SKM-1 treated with dmso at 0.1 percent for 144 hours (cell line): Measurements from ENCODE around the gene MTX1.
"Not testable (repeated sequence)": the region's sequence is repeated elsewhere in the genome, so short reads cannot be mapped to it uniquely, and the experiment has no call there.

Source experiments
- DNase-seq: peaks from one replicate; lab custom pipeline; 2025; ENCODE audit not compliant: unreplicated experiment; lab: John Stamatoyannopoulos, UW

MTX1 gene, protein sequence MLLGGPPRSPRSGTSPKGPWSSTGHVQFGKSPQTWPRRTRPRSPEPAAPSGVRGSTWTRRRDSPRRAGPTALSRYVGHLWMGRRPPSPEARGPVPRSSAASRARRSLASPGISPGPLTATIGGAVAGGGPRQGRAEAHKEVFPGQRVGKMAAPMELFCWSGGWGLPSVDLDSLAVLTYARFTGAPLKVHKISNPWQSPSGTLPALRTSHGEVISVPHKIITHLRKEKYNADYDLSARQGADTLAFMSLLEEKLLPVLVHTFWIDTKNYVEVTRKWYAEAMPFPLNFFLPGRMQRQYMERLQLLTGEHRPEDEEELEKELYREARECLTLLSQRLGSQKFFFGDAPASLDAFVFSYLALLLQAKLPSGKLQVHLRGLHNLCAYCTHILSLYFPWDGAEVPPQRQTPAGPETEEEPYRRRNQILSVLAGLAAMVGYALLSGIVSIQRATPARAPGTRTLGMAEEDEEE

GRCh38 chr1:155208541-155209311 is at the start of gene MTX1:
Gene MTX1 (plus strand): TSS chr1:155208695. CDS start chr1:155208805, 110 bp downstream.
- DNase-seq, result peak; percentile 86

DNA sequence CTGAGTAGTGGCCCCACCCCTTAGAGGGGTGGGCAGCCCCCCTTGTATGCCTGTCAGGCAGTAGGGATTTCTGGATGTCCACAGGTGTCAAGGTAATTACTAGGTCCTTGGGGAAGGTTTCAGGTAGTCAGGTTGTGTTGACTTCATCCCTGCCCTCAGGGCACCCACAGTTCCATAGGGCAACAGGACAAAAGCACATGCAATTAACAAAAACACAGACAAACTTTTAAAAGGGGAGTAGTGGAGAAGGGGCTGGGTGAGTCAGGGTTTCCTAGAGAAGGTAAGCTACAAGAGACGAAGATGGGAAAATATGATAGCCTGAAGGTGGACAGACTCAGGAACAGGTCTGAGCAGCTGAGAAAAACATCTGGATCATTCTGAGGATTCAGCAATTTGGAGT is 49.5 kb upstream of the MTX1 start:
- DNase-seq, result no peak

- DNase-seq, result no peak
Observed at GRCh38 chr1:155160128-155160527, 48.4 kb upstream of the MTX1 start.

- DNase-seq, result not testable (repeated sequence)
Observed at GRCh38 chr1:155162631-155163030, 45.9 kb upstream of the MTX1 start.

DNA sequence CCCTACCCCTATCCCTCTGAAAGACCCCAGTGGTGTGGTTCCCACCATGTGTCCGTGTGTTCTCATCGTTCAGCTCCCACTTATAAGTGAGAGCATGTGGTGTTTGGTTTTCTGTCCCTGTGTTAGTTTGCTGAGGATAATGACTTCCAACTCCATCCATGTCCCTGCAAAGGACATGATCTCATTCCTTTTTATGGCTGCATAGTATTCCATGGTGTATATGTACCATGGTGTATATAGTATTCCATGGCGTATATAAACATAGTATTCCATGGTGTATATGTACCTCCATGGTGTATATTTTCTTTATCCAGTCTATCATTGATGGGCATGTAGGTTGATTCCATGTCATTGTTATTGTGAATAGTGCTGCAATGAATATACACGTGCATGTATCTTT is 44.7 kb upstream of the MTX1 start:
- not testable (repeated sequence) for DNase-seq

GRCh38 chr1:155164625-155165024 is 43.9 kb upstream of the MTX1 start:
- DNase-seq, result not testable (repeated sequence)

GRCh38 chr1:155166051-155166470 is 42.4 kb upstream of the MTX1 start:
- no peak for DNase-seq

DNA sequence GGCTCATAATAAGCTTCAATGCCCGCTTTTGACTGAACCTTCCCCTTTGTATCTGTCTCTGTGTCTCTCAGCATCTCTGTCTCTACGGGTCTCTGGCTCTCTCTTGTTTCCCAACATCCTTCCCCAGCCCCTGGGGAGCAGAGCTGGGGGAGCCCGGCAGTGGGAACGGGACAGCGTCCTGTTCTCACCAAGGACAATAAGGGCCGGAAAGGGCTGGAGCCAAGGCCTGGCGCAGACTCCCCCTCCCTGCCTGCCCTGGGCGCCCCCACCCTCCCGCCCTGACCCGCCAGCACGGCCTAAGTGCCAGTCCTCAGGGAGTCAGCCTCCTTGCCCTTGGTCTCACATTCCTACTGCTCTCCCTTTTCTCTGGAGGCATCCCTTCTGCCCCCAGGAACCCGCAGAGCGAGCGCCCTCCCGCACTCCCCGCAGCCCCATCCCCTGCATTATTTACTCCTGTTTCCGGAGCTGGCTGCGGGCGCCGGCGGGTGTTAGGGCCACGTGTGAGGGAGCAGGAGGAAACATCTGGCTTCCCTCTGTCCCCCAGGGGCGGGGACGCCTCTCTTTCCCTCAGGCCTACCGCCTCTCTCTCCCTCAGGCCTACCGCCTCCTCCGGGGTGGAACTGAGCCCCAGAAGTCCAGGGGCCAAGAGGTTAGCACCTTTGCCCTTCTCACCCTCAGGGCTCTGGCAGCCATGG is 41.9 kb upstream of the MTX1 start:
- no peak for DNase-seq

GRCh38 chr1:155167166-155168104 is 41.1 kb upstream of the MTX1 start:
- peak; percentile 88 for DNase-seq

DNA sequence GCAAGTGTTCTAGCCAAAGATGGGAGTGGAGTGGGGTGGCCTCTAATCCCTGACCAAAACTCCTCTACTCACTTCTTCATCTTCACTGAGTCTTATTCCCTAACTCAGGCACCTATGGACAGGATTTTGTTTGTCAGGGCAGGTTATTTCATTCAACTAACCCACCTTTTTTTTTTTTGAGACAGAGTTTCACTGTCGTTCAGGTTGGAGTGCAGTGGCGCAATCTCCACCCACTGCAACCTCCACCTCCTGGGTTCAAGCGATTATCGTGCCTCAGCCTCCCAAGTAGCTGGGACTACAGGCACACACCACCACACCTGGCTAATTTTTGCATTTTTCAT is 40.4 kb upstream of the MTX1 start:
- DNase-seq, result not testable (repeated sequence)

DNA sequence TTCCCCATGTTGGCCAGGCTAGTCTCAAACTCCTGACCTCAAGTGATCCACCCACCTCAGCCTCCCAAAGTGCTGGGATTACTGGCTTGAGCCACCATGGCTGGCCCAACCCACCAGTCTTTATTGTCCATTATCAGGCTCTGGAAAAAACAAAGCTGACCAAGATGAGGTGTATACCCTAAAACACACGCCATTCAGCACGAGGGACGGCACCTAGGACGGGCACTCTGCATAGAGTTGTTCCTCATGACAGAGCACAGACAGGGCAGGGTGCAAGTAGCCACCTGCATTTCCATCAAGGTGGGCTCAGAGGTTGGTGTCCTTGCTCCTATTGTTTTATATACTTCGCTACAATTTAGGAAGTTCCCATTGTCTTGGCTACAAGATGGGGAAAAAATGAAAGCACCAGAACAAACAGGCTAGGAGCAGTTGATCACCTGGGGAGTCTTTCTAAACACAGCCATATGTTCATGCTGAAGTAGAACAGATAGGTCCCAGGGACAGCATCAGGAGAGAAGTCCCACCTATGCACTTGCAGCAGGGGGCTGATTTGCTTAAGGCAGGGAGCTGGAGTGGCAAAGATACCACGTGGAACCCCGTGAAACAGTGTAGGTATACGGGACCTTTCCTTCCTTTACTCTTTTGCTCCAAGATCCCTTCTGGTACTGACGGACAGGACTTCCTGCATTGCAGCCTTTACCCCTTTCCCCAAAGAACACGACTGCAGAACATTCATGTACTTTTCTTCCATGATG is 39.9 kb upstream of the MTX1 start:
- no peak for DNase-seq

DNA sequence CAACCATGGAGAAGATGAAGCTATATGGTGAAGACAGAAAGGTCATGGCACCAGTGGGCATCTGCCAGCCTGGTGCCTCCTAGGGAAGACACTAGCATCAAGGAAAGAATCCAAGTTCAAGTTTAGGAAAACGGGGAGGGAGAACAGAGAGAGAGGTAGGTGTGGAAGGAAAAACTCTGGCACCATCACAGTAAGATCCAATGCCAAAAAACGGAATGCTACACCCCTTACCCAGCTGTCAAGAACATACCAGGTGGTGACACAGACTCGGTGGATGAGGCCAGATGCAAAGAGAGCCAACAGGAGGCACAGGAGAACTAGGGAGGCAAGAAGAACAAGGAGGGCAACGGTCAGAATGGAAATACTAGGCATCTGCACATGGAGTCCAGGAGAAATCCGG is 39.0 kb upstream of the MTX1 start:
- DNase-seq, result no peak

- DNase-seq, result no peak
Observed at GRCh38 chr1:155170101-155170785, 38.3 kb upstream of the MTX1 start.

- no peak for DNase-seq
Observed at GRCh38 chr1:155170806-155171205, 37.7 kb upstream of the MTX1 start.

DNA sequence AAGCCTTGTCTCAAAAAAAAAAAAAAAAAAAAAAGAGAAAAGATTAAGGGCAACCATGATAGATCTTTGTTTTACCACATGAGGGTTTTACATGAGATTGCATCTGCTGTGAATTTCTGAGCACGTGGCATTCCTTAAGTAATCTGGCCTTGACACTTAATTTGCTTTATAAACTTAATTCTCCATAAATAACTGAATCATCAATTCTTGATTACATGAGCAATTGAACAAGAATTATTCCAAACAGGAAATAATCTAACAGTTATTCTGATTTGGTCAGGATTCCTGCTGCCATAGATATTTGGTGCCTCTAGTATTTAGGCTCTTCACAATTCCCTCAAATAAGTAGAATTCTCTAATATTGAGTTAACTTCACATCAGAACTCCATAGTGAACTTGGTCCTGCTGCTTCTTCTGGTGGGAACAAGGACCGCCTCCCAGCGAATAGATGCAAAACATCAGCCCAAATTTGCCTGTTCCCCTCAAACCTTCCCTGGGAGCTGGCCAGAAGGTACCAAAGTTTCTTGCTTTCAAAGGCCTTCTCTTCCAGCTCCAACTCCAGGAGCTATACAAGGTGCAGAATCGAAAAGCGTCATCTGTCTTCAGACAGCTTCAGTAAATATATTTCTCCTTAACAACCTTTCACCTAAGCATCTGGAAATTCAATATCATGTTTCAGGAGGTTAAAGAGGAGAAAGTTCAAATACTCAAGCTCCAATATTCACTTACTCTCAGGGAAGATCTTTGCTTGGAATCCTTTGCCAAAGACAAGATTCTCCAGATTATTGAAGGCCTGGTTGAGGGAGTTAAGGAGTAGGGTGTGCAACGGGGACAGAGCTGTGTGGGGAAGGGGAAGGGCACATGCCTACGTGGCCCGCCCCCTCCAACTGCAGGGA is 36.4 kb upstream of the MTX1 start:
- DNase-seq, result no peak

DNA sequence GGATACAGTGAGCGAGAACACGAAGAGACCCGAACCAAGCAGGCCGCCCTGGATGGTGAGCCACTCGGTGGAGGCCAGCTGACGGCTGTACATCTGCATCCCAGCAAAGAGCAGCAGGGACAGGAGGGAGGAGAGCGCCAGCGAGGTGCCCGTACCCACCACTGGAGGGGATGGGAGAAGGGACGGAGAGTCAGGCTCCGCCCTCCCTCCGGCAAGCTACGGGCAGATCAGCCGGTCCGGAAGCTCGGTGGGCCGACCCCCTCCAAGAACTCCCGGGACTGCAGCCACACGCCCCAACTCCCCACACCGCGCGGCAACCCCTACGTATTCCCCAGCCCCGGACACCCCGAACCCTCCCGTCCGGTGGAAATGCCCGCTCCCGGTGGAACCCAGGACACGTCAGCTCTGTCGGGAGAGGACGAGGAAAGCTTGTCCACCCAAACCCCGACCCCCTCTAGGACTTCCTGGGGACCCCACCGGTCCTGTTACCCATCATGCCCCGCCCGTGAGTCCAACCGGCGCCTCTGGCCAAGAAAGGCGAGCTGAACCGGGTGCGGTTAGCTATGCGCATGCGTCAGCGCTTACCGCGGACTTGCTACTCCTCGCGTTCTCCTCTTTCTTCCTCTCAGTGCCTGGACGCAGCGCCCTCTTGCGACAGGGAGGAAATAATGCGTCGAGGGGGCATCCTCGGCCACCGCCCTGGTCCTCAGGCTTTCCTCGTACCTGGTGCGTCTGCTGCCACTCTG is 35.6 kb upstream of the MTX1 start, which contains the start of gene KRTCAP2:
Gene KRTCAP2 (minus strand): TSS at position 573 of the 746 bp plus-strand sequence. CDS start 80 bp downstream, at position 493.
- DNase-seq, result peak; percentile 99
